ENCODE data around the gene MRPS11.

DNA sequence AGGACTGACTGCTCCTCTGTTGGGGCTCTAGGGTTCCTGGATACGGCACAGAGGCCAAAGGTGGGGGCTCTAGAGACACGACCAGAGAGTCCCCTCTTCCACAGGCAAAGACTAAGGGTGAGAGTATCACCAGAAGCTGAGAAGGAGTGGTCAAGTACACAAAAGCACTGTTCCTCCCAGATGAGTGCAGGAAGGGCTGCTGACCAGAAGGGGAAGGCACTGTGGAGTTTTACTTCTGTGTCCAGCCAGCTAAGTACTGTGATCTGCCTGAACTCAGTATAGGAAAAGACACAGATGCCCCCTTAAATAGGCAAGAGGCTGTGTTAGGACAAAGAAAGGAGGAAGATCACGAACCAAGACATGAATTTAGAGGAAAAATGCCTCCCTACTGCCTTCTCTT is 11.7 kb downstream of the MRPS11 start:
- TF ChIP-seq FOXM1 (IDR thresholded peaks at IDR 0.05; ENCODE audit: low read depth) (no peak), FOXM1 (CRISPR knock-in tag; IDR thresholded peaks at IDR 0.05; ENCODE audit: low read depth) (no peak), POLR2G (IDR thresholded peaks at IDR 0.05; ENCODE audit: low read depth, low read length) (no peak)

Data from K562 (cell line).